GM18519 (cell line): ENCODE data around the gene SPRY4.
"Not testable (repeated sequence)": the region's sequence is repeated elsewhere in the genome, so short reads cannot be mapped to it uniquely, and the experiment has no call there.

Experiments used
- ATAC-seq: cut with Tn5 transposase; IDR thresholded peaks from one replicate; pipeline ENCODE4 v1.9.1; 2021; ENCODE audit warnings: mild to moderate bottlenecking, moderate library complexity; ENCODE audit not compliant: unreplicated experiment, low FRiP score

SPRY4 gene

DNA sequence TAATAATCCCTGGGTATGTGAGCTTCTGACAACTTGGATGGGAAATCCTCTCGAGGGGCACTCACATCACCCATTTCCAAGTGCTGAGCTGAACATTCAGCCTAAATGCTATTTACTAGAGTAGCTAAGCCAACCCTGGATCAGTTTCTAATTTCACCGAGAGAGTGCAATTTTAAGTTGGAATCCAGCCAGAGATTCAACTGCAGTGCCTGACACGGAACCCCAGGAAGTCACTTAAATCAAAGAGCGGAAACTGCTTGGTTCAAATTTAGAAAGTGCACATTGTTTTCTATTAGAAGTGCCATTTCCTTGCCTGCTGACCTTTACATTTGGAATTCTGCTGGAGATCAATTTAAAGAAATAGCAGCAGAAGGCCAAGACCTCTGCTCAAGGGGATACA lies 8.8 kb downstream of the SPRY4 start:
- ATAC-seq, result no peak

DNA sequence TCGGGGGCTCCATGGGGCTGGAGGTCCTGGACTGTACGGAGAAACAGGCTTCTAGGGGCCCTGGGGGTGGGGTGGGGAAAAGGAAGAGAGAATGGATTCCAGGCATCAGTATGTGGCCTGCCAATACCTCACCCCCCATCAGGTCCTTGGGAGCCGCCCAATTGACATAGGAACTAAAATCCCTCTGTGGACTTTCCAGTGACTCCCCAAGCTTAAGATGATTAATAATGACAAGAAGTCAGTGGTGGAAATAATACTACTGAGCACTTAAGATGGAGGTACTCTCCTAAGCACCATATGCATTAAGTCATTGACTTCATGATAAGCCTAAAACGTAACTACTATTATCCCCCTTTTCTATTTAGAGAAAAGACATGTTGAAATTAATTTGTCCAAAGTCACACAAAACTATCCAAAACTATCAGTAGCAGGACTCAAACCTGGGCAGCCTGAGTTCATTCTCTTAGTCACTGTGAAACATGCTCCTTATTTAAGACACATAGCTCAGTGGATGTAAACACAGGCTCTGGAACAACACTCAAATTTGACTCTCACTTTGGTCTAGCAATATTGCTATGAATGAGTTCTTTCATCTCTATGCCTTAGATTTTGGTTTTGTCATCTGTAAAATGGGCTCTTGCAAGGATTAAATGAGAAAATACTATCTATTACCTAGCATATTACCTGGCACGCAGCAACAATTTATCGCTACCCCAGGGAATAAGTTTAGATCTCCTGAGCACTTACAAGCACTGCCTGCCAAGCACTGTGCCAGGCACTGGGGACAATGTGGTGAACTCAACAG lies 9.5 kb downstream of the SPRY4 start:
- ATAC-seq, result no peak

DNA sequence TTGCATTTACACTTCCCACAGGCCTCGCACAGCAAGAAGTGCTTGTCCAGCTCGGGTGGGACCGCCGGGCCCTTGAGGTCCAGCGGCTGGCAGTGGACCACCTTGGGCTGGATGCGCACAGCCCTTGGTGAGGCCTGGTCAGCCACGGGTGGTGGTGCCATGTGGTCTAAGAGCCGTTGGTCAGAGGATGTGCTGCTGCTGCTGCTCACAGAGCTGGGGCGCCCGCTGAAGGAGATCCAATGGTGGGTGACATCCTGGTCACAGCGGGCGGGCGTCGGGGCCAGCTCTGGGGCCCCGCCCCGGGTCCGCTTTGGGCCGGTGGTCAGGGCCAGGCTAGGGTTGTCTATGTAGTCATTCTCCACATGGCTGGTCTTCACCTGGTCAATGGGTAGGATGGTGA lies 10.2 kb downstream of the SPRY4 start:
- no peak for ATAC-seq

DNA sequence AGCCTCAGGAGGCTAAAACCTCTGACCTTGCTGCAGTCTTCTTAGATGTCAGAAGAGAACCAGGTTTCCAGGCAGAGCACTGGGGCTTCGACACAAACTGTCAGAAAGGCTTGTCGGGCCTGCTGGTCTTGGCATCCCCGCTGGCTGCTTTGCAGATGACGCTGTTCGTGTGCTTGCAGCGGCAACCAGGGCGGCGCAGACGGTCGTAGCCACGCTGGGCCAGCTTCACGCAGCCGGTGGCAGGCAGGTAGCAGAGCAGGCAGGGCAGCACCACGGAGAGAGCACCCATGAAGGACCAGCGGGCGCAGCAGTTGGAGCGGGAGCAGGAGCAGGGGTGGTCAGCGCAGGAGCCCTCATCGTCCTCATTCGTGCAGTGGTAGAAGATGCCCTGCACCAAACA lies 10.7 kb downstream of the SPRY4 start:
- ATAC-seq, result no peak

DNA sequence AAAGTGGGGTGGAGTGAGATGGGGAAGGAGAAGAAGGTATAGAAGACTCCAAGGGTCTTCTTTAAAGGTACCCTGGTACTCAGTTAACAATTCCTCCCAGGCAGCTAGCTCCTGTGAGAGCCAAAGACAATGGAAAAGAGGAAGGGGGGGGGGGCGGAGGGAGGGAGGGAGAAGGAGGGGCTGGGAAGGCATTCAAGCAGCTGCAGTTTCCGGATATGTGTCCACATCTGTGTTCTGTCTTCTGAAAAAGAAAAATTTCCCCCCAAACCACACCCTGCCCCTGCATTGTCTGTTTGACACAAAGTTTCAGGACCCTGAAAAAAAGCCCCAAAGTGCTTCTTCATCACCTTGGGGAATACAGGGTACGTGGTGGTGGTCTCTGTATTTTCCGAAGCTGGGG lies 11.1 kb downstream of the SPRY4 start:
- ATAC-seq, result no peak

DNA sequence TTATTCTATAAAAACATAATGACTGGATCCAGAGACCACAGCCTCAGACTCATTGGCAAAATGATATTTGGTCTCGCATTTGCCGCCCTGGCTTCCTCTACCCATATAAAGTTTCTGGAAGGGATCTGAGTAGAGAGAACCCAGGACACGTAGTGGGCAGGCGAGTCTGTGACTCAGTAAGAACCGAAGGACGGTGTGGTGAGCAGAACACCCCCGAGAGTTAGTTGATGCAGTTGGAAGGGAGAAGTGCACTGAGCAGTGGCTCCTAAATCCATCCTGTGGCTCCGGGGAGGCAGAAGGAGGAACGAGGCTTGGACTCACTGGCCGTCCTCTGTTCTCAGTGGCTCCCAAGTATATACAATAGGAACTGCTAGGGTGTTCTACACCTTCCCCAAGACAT lies 11.5 kb downstream of the SPRY4 start:
- ATAC-seq, result no peak

DNA sequence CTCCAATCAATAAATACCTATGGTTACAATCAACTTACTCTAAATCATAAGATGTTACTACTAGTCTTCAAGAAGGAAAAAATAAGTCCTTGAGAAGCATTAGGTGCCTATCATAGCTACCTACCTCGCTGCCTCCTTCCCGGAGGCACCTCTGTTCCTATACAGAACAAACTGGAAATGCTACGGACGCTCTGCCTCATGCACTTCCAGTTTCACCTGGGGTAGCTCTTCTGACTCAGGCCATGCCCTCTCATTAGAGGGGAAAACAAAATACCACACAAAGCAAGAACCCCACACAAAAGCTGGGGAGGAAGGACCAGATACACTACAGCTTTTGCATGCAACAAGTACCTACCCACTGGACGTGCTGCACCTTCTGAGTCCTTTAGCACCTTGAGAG lies 12.4 kb downstream of the SPRY4 start:
- ATAC-seq, result no peak

DNA sequence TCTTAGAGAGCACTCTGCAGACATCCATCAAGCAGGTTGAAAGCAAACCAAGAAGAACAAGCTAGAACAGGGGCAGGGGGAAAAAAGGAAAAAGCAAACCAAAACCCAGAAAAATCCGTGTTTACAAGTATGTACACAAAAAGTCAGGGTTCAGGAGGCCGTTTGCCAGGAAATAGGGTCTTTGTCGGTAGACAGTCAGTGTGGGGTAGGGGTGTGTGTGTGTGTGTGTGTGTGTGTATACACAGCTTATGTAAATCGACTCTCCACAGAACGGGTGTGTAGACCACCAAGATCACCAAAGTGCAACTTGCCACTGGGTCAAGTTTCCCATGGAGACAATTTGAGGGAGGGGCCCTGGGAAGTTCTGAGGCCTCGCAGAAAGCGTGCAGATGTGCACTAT lies 13.1 kb downstream of the SPRY4 start:
- no peak for ATAC-seq

DNA sequence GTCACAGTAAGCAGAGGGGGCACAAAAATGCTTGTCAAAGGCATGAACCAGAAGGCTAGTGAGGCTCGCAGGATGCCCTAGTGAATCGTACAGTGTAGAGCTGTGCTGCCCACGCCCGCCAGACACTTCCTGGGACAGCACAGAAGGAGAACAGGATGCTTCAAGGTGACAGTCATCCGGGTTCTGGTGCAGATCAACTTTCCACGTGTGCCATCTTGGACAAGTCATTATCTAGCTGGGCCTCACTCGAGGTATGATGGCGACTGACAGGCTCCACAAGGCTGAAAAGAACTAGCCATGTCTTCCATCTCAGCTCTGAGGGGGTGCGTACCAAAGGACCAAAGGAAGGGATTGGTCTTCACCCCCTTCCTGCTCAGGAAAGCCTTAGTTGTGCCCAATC lies 14.0 kb downstream of the SPRY4 start:
- no peak for ATAC-seq

DNA sequence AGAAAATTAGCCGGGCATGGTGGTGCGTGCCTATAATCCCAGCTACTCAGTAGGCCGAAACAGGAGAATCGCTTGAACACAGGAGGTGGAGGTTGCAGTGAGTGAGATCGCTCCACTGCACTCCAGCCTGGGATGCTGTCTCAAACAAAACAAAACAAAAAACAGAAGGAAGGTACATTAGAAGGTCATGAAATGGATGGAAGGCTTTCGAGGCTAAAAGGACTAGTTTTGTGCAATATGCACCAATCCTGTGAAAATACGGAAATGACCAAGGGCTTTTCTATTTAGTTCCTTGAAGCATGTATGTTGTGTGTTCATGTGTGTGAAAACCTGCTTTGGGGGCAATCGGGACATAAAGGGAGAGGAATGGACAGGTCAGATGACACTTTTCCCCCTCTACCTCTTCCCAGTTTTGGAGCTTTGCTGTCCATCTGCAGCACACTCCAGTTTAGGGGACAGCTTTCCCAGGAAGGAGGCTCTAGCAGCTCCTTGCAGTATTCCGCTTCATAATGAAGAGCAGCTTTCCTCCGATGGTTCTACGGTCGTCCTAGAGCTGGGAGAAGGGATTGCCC lies 15.0 kb downstream of the SPRY4 start:
- no peak for ATAC-seq

DNA sequence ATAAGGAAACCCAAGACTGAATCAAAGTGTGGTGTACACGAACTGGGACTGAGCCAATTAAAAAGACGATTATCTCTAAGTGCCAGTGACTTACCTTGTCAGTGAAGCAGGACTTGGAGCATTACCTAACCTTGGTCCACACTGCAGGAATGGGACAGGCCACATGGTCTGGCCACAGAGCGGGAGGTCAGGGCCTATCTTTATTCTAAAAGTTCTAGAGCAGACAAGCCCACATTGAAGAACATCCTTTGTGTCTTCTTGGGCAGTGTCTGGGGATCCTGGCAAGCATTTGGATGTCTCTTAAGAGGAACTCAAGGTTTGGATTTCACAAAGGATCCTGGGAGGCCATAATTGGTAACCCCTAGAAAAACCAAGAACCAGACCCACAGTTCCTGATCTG lies 16.5 kb downstream of the SPRY4 start:
- no peak for ATAC-seq

DNA sequence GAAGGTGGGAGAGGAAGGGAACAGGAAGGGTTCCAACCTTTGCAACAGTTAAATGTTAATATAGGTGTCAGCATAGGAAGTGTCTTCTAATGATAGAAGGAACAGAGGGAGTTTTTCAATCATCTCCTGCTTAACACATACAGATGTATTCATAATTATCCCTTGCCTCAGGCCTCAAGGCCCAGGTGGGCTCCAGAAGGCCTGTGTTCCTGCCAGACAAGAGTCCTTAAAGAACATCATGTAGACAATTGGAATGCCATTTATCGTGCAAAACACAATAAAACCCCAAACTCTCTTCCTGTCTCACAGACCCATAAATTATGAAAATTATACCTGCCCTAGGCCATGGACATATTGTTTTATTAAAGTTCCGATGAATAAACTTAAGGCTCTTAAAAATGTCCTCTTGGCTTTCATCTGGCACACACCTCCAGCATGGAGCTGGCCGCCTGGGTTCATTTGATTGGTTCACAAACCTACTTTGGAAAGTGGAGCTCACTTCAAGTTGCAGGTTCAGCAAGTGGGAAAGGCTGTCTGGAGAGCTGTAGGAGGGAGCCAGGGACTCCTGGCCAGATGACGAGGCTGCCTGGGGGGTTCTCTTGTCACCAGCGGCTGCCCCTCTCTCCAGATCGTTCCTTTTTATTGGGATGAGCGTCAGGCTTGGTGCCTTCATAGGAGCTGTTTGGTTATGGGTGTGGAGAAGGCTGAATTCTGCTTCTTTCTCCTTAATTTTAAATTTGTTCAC lies 17.5 kb downstream of the SPRY4 start:
- ATAC-seq, result no peak

DNA sequence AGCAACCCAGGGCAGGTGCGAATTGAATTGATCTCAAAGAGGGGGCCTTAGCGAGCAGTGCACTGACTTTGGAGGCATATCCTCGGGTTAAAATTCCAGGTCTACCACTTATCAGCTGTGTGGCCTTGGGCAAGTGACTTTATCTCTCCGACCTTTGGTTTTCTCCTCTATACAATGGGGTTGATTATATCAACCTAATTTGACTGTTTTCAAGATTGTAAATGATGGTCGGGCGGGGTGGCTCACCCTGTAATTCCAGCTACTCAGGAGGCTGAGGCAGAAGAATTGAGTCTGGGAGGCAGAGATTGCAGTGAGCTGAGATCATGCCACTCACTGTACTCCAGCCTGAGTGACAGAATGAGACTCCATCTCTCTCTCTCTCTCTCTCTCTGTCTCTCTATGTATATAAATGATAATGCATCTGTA lies 18.7 kb downstream of the SPRY4 start:
- no peak for ATAC-seq

DNA sequence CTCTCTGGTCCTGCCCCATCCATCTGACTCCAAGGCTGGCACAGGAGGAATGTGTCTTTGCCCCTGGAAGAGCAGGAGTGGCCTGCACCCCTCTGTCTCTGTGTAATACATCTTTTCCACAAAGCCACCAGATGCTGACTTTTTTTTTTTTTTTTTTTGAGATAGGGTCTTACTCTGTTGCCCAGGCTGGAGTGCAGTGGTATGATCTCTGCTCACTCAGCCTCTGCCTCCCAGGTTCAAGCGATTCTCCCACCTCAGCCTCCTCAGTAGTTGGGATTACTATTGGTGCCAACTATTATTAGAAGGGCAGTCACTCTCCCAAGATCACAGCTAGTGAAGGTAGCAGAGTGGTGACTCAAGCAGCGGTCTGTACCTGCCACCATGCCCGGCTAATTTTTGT lies 19.6 kb downstream of the SPRY4 start:
- no peak for ATAC-seq

DNA sequence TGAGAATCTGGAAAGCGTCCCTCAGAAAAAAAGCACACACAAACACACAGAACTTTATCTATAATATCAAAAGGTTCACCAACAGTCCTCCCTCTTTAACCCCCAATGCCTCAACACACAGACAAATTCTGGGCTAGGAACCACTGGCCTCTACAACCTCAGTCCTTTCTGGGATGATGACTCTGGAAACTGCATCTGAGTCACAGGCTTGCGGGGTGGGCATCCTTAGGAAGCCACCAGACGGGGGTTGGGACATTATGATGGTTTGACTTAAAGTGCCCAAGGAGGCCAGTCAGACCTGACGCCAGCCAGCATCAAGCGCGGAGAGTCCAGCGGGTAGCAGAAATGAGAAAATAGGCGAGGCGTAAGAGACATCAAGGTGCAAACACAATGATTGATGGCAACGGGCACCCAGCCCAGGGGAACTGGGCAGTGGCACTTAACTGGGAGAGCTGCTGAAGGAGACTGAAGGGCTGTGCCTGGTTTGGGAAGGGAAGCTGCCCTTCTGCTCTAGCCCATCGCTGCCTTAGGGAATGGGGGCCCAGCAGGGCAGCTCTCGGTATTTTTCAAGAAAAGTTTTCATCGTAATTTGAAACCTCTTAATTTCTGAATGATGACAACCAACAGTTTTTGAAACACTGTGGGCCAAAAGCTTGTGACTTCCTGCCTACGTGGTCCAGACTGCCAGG lies 20.7 kb downstream of the SPRY4 start:
- ATAC-seq, result no peak

DNA sequence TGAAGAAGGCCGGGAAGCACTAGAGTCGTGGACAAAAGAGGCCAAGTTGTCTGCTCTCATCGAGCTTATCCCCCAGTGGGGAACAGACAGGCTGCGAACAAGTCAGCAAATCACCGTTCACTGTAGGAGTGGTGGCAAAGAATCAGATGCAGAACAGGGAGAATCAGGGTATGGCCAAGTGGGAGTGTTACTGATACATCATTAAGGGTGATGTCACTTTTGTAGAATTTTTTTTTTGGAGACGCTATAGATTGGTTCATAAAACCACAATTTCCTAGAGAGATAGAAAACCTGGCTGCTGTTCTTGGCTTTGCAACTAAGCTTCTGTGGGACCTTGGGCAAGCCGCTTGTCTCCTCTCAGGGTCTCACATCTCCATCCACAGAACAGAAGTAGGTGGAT lies 21.3 kb downstream of the SPRY4 start:
- no peak for ATAC-seq

DNA sequence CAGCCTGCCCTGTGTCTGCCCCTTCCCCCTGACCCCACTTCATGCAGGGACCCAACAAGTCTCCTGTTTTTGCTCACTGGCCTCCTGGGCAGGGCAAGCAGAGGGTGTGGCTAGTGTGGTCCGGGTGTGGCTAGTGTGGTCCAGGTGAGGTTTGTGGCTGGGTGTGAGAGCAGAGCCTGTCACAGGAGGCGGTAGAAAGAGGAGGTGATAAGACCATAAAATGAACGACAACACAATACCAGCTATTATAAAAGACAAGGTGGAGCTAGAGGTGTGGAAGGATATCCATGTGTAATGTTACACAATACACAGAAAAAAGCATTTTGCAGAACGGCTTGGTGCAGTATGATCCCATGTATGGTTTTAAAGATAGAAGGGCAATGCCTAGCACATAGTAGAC lies 23.3 kb downstream of the SPRY4 start:
- ATAC-seq, result no peak

DNA sequence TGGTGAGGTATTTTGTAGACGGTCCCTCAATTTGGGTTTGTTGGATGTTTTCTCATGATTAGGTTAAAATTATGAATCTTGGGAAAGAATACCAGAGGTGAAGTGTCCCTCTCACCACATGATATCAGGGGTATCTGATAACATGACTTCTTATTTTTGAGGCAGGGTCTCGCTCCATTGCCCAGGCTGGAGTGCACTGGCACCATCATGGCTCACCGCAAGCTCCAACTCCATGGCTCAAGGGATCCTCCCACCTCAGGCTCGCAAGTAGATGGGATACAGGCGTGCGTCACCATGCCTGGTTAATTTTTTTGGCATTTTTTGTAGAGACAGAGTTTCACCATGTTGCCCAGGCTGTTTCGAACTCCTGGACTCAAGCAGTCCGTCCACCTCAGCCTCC lies 24.1 kb downstream of the SPRY4 start:
- no peak for ATAC-seq

DNA sequence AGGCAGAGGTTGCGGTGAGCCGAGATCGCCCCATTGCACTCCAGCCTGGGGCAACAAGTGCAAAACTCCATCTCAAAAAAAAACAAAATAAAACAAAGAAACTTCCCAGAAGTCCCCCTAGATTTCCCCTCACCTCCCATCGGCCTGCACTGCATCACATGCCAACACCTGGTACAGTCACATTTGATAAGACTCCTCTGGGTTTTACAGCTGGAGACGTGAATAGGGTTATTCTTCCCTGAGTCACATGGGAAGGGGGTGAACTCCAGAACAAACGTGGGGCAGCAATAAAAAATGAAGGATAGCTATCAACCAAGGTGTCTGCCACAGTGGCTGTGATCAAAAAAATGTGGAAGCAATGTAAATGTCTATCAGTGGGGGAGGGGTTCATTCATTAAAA lies 26.0 kb downstream of the SPRY4 start:
- no peak for ATAC-seq

DNA sequence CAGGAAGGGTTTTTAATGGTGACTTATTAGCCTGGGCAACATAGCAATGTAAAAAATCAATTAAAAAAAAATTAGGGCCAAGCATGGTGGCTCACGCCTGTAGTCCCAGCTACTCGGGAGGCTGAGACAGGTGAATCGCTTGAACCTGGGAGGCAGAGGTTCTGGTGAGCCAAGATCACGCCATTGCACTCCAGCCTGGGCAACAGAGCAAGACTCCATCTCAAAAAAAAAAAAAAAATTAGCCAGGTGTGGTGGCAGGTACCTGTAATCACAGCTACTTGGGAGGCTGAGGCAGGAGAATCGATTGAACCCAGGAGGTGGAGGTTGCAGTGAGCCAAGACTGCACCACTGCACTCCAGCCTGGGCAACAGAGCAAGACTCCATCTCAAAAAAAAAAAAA lies 27.0 kb downstream of the SPRY4 start:
- ATAC-seq, result not testable (repeated sequence)

DNA sequence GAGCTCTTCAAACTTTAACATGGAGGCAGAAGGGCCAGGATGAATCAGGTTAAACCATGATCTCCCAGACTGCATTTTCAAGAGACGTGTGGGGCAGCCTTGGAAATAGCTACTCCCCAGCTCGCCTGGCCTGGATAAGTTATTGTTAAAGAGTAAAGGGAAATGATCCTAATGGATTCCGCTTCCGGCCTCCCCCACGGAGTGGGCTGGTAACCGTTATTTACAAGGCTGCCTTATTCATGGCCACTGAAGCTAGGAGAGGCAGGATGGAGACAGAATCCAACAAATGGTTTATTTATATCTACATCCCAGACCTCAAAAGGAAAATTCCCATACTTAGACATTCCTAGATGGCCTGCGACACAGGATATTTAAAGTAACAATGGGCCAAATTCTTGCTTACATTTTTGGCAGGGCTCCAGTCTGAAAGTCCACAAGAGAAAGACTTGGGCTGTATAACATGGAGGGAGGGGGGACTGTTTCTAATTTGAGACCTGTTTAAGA lies 27.9 kb downstream of the SPRY4 start:
- ATAC-seq, result no peak
